Chondrocyte (in vitro differentiated cells): ENCODE measurements around the gene RPS18. TPM values are rescaled to one million over a fixed set of nuclear protein-coding genes. Genes with fewer than 3 reads are reported as not detected.
A peak's percentile ranks its signal among the peaks of the same experiment; 100 is the strongest.

Source experiments
- DNase-seq: peaks from one replicate; pipeline ENCODE4 v3.0.0; 2021; ENCODE audit warnings: mixed read lengths, low spot score
- H3K27ac Mint-ChIP-seq: one replicate; pipeline ENCODE4 v1.8.0; 2021; ENCODE audit warnings: mild to moderate bottlenecking, moderate library complexity, mixed read lengths; ENCODE audit not compliant: unreplicated experiment
- H3K27me3 Mint-ChIP-seq: 2 replicates; pipeline ENCODE4 v1.8.0; 2021; ENCODE audit warnings: low read depth, mixed read lengths
- H3K36me3 Mint-ChIP-seq: 2 replicates; pipeline ENCODE4 v1.8.0; 2021; ENCODE audit warnings: low read depth, mixed read lengths
- H3K4me1 Mint-ChIP-seq: 2 replicates; pipeline ENCODE4 v1.8.0; 2021; ENCODE audit warnings: low read depth, mild to moderate bottlenecking, mixed read lengths
- H3K4me3 Mint-ChIP-seq: one replicate; pipeline ENCODE4 v1.8.0; 2021; ENCODE audit warnings: mild to moderate bottlenecking, moderate library complexity, mixed read lengths; ENCODE audit not compliant: unreplicated experiment
- H3K9me3 Mint-ChIP-seq: 2 replicates; pipeline ENCODE4 v1.8.0; 2021; ENCODE audit warnings: low read depth, mixed read lengths
- total RNA-seq: library from RNA; stranded (reverse); gene quantifications from 3 replicates; pipeline ENCODE4 v1.2.1, GENCODE V29; 2021
- TF ChIP-seq, protein P1 (sequence below): fragments of 200-600 bp; sonication (generic); IDR thresholded peaks from 2 replicates; pipeline ENCODE4 v1.5.0; 2021; ENCODE audit warnings: antibody characterized with exemption, mild to moderate bottlenecking, moderate library complexity

The RPS18 gene
- total RNA-seq, 1 donor from 2014 or later: 1,582 TPM

DNA sequence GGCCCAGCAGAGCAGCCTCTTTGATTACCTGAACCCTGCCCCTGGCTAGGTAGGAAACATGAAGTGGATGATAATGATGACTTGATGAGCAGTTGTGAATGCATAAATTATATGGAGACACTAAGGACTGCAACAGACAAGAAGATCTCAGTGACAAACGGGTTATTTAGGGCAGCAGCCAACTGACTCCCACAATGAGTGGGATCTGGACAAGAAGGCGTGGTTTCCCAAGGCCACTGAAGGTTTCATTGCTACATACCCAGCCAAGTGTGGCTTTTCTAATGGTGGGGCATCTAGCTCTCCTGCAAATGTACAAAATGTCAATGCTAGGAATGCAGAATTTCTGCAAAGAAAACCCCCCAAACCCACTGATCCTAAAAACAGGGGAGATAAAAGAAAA lies 34.1 kb upstream of the RPS18 start:
- DNase-seq: no peak
- peaks cover 10% of the 10 kb centered on the region for H3K4me1 Mint-ChIP-seq
- no peak overlapping the region for H3K4me3 Mint-ChIP-seq
- no peaks in the 10 kb centered on the region for H3K36me3 Mint-ChIP-seq
- no peaks in the 10 kb centered on the region for H3K9me3 Mint-ChIP-seq
- TF ChIP-seq, protein P1, sequence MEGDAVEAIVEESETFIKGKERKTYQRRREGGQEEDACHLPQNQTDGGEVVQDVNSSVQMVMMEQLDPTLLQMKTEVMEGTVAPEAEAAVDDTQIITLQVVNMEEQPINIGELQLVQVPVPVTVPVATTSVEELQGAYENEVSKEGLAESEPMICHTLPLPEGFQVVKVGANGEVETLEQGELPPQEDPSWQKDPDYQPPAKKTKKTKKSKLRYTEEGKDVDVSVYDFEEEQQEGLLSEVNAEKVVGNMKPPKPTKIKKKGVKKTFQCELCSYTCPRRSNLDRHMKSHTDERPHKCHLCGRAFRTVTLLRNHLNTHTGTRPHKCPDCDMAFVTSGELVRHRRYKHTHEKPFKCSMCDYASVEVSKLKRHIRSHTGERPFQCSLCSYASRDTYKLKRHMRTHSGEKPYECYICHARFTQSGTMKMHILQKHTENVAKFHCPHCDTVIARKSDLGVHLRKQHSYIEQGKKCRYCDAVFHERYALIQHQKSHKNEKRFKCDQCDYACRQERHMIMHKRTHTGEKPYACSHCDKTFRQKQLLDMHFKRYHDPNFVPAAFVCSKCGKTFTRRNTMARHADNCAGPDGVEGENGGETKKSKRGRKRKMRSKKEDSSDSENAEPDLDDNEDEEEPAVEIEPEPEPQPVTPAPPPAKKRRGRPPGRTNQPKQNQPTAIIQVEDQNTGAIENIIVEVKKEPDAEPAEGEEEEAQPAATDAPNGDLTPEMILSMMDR: no peak
- H3K27me3 Mint-ChIP-seq: peaks cover 42% of the 10 kb centered on the region
- H3K27ac Mint-ChIP-seq: no peak overlapping the region

DNA sequence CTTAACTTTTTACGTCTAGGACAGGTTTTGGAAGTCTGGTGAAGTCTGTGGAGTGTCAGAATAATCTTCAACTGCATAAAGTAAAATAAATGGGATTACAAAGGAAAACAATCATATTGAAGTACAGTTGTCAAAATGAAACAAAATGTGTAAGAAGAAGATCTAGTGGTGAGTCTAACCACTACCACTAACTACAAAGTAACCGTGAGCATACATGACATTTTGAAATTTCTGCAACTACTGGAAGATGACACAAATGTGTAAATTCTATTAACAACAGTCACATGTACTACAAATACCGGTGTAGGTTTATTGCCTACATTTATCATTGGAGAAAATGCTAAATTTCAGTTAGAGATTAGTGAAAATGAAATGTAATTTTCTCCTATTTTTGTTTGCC lies 29.9 kb upstream of the RPS18 start:
- Mint-ChIP-seq H3K4me1 (no peaks in the 10 kb centered on the region), H3K36me3 (no peaks in the 10 kb centered on the region), H3K4me3 (no peak overlapping the region), H3K27me3 (peaks cover 32% of the 10 kb centered on the region), H3K27ac (no peak overlapping the region), H3K9me3 (no peaks in the 10 kb centered on the region)
- no peak for DNase-seq
- TF ChIP-seq, protein P1: no peak

DNA sequence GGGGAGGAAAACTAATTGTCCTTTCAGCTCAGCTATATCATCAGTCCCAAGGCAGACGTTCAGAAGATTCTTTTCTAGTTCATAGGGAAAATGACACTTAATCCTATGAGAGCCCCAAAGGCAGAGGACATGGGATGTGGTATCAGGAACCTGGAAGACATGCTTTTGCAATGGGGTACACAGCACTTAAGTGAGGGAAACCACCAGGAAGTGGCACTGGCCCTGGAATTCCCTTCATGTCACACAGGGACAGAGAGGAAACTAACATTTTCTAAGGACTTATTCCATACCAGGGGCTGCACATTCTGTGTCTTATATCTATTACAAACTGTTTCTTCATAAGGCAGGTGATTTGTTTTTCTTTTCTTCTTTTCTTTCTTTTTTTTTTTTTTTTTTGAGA lies 28.4 kb upstream of the RPS18 start:
- TF ChIP-seq, protein P1: no peak
- H3K27ac Mint-ChIP-seq: no peak overlapping the region
- H3K9me3 Mint-ChIP-seq: no peaks in the 10 kb centered on the region
- H3K36me3 Mint-ChIP-seq: no peaks in the 10 kb centered on the region
- H3K27me3 Mint-ChIP-seq: peaks cover 28% of the 10 kb centered on the region
- no peak for DNase-seq
- H3K4me3 Mint-ChIP-seq: no peak overlapping the region
- H3K4me1 Mint-ChIP-seq: peaks cover 5% of the 10 kb centered on the region

DNA sequence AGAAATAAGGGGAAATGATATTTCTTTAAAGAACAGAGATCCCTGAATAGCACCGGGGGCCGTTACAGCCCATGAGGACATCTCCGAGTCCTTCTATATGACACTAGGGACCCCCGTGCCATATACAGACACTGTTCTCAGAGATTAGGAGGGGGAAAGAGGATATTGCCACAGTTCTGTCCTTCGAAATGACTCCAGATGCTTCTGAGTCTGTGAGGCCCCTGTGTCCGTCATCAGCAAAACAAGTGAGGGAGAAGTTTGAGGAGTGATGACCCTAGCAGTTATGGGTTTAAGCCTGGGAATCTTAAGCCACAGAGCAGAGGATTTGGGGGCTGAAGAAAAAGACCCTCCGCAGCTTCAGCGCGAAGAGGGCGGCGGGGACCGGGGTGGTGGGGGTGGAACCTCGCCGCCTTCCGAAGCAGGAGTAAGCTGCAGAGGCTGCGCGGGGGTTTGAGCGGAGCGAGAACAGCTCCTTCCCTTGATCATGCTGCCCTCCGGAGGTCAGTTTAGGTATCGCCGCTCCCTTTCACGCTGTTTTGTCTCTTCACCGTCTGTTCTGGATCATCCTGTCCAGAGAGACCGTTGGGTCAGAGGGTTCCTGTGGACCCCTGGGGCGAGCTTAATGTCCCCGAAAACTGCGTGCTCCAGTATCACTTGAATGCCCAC lies 23.8 kb upstream of the RPS18 start:
- TF ChIP-seq, protein P1: peak; percentile 100
- Mint-ChIP-seq H3K9me3 (no peaks in the 10 kb centered on the region), H3K27me3 (peaks cover 4% of the 10 kb centered on the region), H3K36me3 (peaks cover 9% of the 10 kb centered on the region), H3K27ac (peak overlapping the region; percentile 97), H3K4me1 (peaks cover 43% of the 10 kb centered on the region), H3K4me3 (peak overlapping the region; percentile 87)
- DNase-seq: no peak

DNA sequence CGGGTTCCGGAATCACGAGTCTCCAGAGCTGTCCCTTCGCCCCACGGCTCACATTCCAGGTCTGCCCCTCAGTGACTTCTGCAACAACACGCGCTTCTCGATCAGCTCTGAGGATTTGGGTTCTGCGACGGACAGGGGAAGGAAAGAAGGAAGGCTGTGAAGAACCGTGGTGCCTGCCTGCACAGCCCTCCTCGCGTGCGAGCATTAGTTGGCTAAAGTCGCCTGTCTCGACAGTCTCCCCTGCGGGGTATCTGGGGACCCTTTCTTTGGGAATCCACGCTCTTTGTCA lies 23.3 kb upstream of the RPS18 start:
- Mint-ChIP-seq H3K4me1 (peaks cover 43% of the 10 kb centered on the region), H3K9me3 (no peaks in the 10 kb centered on the region), H3K27me3 (peaks cover 2% of the 10 kb centered on the region), H3K4me3 (peak overlapping the region; percentile 87), H3K36me3 (peaks cover 9% of the 10 kb centered on the region), H3K27ac (peak overlapping the region; percentile 97)
- DNase-seq: no peak
- TF ChIP-seq, protein P1: peak; percentile 69
